HS-5 (cell line): ENCODE results near the gene IFT74.

Experiments
- DNase-seq: peaks from one replicate; pipeline ENCODE4 v3.0.0-alpha.2; 2012; ENCODE audit warnings: low read depth

The IFT74 gene

GRCh38 chr9:26955921-26956859 lies at the start of gene IFT74:
IFT74 (plus strand) TSS chr9:26956412; CDS start chr9:26961968, 5,556 bp downstream.
- peak; percentile 90 for DNase-seq

DNA sequence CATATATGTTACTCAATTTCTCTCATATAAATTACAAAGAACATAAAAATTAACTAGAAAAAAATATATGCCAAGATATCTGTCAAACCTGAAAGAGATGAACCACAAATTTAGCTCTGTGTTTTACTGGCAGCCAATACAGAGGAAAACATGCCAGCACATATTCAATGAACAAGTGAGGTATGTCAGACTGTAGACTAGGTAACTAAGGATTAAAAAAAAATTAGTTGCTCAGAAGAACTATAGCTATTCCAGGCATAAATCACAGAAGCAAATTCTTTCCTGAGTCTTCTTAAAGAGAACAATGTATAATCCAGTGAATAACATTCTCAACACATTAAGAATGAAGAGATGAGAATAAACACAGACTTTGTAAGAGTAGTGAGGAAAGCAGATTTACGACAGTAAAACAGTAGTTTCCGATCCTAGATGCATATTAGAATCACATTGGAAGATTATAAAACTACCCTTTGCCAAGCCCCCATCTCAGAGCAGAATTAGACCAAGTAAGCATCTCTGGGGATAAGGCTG lies 43.0 kb upstream of the IFT74 start:
- no peak for DNase-seq

DNA sequence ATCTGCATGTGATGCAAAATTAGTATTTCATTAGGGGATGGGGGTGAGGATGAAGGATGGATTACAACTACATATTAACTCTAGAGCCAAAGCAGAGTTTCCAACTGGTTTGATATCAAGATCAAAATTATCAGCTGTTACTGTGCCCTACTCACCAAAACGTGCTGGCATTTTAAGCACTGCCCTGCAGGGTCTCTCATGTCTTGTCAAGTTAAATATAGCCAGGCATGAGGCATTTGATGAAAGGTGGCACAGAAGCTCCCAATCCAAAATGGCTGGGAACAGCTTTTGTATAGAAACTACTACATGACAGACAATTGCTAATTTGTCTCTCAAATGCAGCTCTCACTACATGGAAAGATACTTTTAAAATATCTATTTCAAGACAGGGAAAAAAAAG lies 36.5 kb upstream of the IFT74 start:
- DNase-seq: no peak

DNA sequence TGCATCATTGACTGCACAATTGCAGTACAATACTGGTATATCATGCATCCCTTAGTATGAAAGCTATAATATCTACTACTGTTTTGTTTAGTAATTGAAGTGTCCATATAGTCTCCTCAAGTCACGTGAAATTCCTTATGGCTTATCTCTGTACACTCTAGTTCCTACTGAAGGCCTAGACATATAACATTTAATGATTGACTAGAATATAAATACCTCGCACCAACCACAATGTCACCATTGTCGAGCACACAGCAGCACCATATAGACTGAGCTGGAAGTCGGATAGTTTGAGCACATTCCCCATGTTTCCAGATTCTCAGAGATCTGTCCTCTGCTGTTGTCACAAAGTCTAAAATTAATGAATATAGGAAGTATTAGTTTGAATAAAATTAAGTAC lies 30.6 kb upstream of the IFT74 start:
- DNase-seq: no peak

GRCh38 chr9:26928902-26929495 lies 27.2 kb upstream of the IFT74 start:
- DNase-seq: no peak

DNA sequence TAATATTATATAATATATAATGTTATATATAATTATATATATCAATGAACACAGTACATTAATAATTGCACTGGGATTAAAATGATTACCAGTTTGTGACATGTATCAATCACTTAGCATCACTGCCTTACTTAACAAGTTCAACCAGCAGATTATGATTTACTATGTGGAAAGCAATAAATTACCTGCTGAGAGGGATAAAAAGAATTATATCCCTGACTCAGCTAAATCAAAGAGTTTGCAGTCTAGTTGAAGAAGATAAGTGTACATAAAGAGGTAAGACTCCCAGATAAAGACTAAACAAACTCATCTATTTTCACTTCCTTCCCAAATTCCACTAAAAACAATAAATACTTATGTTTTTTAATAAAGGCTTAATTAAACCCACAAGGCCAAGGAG lies 20.4 kb upstream of the IFT74 start:
- no peak for DNase-seq

GRCh38 chr9:26937816-26938371 lies 18.3 kb upstream of the IFT74 start:
- no peak for DNase-seq

DNA sequence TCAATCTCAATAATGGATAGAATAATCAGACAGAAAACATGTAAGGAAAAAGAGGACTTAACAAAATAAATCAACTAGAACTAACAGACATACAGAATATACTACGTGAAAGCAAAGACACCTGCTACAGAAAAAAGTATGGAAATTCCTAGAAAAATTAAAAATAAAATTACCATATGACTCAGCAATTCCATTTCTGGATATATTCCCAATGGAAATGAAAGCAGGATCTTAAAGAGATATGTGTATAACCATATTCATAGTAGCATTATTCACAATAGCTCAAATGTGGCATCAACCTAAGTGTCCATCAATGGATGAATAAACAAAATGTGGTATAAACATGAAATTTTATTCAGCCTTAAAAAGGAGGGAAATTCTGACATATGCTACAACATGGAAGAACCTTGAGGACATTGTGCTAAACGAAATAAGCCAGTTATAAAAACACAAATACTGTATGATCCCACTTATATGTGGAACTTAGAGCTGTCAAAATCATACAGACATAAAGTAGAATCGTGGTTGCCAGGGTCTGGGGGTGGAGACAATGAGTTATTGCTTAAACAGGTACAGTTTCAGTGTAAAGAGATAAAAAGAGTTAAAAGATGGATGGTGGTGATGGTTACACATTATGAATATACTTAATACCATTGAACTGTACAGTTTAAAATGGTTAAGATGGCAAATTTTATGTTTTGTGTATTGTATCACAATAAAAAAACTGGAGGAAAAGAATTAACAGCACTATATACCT lies 16.1 kb upstream of the IFT74 start:
- DNase-seq: no peak

GRCh38 chr9:26940779-26941178 lies 15.4 kb upstream of the IFT74 start:
- no peak for DNase-seq

GRCh38 chr9:26945591-26945990 lies 10.6 kb upstream of the IFT74 start:
- DNase-seq: no peak

GRCh38 chr9:26946753-26947727 lies 9.2 kb upstream of the IFT74 start, which contains the start of gene PLAA:
PLAA (minus strand) TSS chr9:26947242; CDS start chr9:26947045, 197 bp downstream.
- peak; percentile 85 for DNase-seq

DNA sequence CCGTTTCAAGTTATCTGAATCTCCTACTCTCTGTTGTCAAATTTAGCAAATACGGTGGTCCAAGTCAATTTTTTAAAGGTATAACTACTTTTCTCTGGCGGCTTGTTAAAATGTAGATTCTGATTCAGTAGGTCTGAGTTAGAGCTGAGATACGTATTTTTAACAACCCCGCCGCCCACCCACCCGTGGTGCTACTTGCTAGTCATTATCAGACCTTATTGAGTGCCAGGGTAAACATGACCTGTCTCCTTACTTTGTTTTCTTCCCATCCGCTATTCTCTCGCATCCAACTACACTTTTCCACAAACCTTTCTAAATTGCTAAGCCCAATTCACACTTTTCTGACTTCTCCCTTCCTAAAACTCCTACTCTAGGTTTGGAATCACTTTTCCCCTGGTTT lies 8.5 kb upstream of the IFT74 start:
- DNase-seq: no peak

DNA sequence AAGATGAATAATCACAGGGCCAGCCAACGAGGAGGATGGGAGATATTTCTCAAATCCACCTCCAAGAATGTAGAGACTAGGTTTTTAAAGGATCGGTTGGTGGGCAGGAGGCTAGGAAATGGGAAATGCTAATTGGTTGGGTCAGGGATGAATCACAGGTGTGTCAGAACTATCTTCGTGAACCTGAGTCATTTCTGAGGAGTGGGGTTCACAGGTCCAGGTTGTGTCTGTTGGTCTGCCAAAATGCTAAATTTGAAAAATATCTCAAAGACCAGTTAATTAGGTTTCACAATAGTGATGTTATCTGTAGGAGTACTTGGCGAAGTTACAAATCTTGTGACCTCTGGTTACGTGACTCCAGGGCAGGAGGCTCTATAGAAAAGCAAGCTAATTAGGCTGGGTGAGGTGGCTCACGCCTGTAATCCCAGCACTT lies 6.6 kb upstream of the IFT74 start:
- DNase-seq: no peak

- DNase-seq: no peak
Measured at GRCh38 chr9:26950521-26950920, 5.7 kb upstream of the IFT74 start.

DNA sequence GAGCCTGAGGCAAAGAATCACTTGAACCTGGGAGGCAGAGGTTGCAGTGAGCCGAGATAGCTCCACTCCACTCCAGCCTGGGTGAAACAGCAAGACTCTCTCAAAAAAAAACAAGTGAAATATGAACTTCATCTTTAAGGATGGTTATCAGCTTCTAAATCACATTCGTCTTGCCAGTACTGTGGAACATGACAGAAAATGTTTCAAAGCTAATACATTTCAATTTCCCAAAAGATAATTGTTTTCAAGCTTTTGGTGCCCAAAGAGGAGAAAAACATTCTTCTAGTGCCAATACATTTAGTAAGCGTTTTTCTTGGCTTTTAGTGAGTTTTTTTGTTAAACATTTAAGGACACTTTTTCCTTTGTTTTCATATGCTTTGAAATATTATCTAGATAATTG lies 4.4 kb upstream of the IFT74 start:
- DNase-seq: no peak

- no peak for DNase-seq
Measured at GRCh38 chr9:26954050-26954508, 2.1 kb upstream of the IFT74 start.

- DNase-seq: no peak
Measured at GRCh38 chr9:26955222-26955903, 849 bp upstream of the IFT74 start.

DNA sequence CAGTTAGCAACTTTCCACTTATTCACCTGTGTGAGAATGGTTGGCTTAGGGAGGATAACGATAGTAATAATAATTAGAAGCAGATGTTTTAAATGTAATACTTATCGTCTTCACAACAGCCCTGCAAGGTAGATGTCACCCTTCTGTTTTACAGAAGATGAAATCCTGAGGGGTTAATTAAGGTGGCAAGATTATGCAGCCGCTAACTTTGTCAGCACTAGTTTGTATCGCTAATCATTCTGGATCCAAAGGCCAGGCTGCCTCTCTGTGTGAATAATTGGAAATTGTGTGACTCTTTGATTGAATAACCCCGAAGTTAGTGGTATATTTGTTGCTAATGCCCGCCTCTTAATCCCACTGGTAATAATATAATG lies 635 bp downstream of the IFT74 start:
- no peak for DNase-seq

DNA sequence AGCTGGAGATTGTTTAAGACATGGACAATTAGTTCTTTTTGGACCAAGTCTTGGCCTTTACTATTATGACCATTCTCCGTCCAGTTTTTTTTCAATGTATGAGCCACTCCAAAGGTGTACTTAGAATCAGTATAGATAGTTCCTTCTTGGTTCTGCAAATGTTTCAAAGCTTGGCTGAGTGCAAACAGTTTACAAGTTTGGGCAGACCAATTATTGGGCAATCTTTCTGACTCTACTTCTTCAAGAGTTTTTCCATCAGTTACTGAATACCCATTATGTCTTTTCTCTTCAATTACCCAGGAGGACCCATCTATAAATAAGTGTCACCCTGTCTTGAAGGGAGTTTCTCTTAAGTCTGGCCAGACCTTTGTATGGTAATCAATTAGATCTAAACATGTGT lies 15.5 kb downstream of the IFT74 start:
- no peak for DNase-seq

- no peak for DNase-seq
Measured at GRCh38 chr9:26973989-26974388, 17.8 kb downstream of the IFT74 start.
